OCI-LY1 (cell line): Measurements from ENCODE around the gene PLEKHM1.
"Not testable (repeated sequence)": the region's sequence is repeated elsewhere in the genome, so short reads cannot be mapped to it uniquely, and the experiment has no call there.

Experiments
- H2AFZ ChIP-seq: fragments of 200-600 bp; sonication (generic), shearing (Covaris generic); 2 replicates; pipeline ENCODE4 v1.6.0; 2014; ENCODE audit warnings: antibody characterized with exemption, mild to moderate bottlenecking, low read length
- H3F3A ChIP-seq: fragments of 200-600 bp; sonication (generic), shearing (Covaris generic); 2 replicates; pipeline ENCODE4 v1.6.0; 2014; ENCODE audit warnings: mild to moderate bottlenecking, antibody characterized with exemption, low read length, moderate library complexity; ENCODE audit not compliant: insufficient read depth
- H3K27ac ChIP-seq: fragments of 200-600 bp; sonication (generic); 2 replicates; pipeline ENCODE4 v1.5.1; 2014; ENCODE audit warnings: low read length, mixed run types, mild to moderate bottlenecking, low read depth; ENCODE audit not compliant: poor library complexity, severe bottlenecking
- H3K27me3 ChIP-seq: fragments of 200-600 bp; sonication (generic); 2 replicates; pipeline ENCODE4 v1.6.0; 2014; ENCODE audit warnings: antibody characterized with exemption, mild to moderate bottlenecking, low read length, moderate library complexity; ENCODE audit not compliant: insufficient read depth
- H3K36me3 ChIP-seq: fragments of 200-600 bp; sonication (generic); 2 replicates; pipeline ENCODE4 v1.6.1; 2014; ENCODE audit warnings: mild to moderate bottlenecking, antibody characterized with exemption, low read length, moderate library complexity, mixed read lengths; ENCODE audit not compliant: insufficient read depth
- H3K4me1 ChIP-seq: fragments of 200-600 bp; sonication (generic); 2 replicates; pipeline ENCODE4 v1.5.1; 2014; ENCODE audit warnings: mild to moderate bottlenecking, low read length, moderate library complexity; ENCODE audit not compliant: insufficient read depth, severe bottlenecking
- H3K4me2 ChIP-seq: fragments of 200-600 bp; sonication (generic), shearing (Covaris generic); 2 replicates; pipeline ENCODE4 v1.6.1; 2014; ENCODE audit warnings: low read length
- H3K4me3 ChIP-seq: fragments of 200-600 bp; sonication (generic); 2 replicates; pipeline ENCODE4 v1.5.1; 2014; ENCODE audit warnings: low read length, low read depth, mild to moderate bottlenecking, mixed read lengths; ENCODE audit not compliant: poor library complexity, severe bottlenecking
- H3K79me2 ChIP-seq: fragments of 200-600 bp; shearing (Covaris generic); 2 replicates; pipeline ENCODE4 v1.6.1; 2016; ENCODE audit warnings: mixed run types, low read length, mixed read lengths; ENCODE audit not compliant: insufficient read depth
- H3K9ac ChIP-seq: fragments of 200-600 bp; sonication (generic), shearing (Covaris generic); 2 replicates; pipeline ENCODE4 v1.6.1; 2014; ENCODE audit warnings: mild to moderate bottlenecking, low read length, mixed read lengths
- H3K9me2 ChIP-seq: fragments of 200-600 bp; sonication (generic), shearing (Covaris generic); 2 replicates; pipeline ENCODE4 v1.6.1; 2014; ENCODE audit warnings: low read depth, mild to moderate bottlenecking, low read length, mixed read lengths
- H3K9me3 ChIP-seq: fragments of 200-600 bp; shearing (Covaris generic); 2 replicates; pipeline ENCODE4 v1.6.1; 2014; ENCODE audit warnings: low read length, mixed read lengths
- H4K20me1 ChIP-seq: fragments of 200-600 bp; sonication (generic), shearing (Covaris generic); 2 replicates; pipeline ENCODE4 v1.6.0; 2016; ENCODE audit warnings: mild to moderate bottlenecking, low read length; ENCODE audit not compliant: insufficient read depth

The PLEKHM1 gene

DNA sequence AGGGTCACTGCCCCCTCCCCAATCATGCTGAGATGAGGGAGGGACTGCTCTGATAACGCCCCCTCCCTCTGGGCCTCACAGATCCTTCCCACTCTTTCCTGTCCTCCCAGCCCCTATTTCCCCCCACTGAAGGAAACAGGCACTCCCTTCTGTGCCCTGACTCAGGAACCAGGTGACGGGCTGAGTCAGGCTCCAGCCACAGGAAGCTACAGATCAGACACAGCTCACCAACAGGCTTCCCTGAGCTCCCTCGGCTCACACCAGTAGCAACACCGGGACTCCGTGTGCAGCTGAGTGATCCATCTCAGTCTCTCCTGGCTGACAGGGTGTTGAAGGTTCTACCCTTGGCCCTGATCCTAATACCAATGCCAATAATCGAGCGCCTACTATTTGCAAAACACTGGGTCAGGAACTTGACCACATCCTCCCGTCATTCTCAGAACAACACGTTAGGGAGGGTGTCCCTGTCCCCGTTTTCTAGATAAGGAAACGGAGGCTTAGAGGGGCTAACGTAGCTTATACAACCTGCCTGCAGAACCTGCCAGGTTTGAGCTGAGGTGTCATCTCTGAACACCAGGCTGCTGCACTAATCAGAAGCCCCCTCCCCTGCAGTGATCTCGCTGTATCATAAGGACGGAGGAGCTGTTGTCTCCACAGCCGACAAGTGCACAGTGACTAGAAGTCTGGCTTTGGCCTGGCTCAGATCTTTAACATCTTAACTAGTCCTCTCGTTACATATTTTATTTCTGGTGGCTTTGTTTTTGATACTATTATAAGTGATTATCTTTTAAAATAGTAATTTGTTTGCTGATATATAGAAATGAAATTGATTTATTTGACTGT, 44.4 kb downstream of the PLEKHM1 start:
- H3F3A ChIP-seq, H3K9ac ChIP-seq, H3K4me3 ChIP-seq, H3K79me2 ChIP-seq, H3K27ac ChIP-seq, H4K20me1 ChIP-seq, H3K4me2 ChIP-seq, H3K36me3 ChIP-seq, H3K9me3 ChIP-seq, H3K4me1 ChIP-seq, H3K27me3 ChIP-seq, H3K9me2 ChIP-seq, H2AFZ ChIP-seq: not testable (repeated sequence)

DNA sequence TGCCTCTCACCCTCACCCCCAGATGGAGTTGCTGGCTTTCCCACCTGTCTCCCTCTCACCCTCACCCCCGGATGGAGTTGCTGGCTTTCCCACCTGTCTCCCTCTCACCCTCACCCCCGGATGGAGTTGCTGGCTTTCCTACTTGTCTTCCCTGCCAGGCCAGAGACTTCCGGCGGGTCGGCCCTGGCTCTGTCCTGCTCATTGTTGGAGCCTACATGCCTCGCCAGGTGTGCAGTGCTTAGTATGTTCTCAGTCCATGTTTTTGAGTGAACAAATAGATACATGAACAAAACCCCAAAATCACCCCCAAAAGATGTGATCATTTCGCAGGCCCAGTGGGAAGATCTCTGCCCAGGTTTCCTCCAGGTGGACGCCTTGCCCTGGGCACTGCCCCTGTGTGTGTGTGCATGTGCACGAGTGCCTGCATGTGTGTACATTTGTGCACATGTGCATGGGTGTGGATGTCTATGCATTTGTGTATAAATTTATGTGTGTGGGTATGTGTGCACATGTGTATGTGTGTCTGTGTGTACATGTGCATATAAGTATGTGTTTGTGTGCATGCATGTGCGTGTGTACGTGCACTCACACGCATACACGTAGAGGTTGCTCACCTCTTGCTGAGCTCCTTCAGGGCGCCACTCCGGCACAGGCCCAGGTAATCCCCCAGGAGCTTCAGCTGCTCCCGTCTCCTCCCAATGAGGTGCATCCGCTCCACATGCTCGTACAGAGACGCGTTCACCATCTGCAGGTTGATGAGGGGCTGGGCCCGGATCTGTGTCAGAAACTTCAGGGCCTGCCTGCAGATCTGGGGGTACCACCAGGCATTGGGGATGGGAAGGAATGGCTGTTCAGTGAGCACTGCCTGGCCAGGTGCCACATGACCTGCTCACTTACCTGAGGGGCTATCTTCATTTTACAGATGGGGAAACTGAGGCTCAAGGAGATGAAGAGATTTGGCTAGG, 45.4 kb downstream of the PLEKHM1 start:
- not testable (repeated sequence) for H3K4me2 ChIP-seq, H4K20me1 ChIP-seq, H3K4me3 ChIP-seq, H3K27me3 ChIP-seq, H3F3A ChIP-seq, H3K9ac ChIP-seq, H3K79me2 ChIP-seq, H2AFZ ChIP-seq, H3K9me2 ChIP-seq, H3K27ac ChIP-seq, H3K9me3 ChIP-seq, H3K36me3 ChIP-seq
- peaks cover 11% of the 10 kb centered on the region for H3K4me1 ChIP-seq

- H3K4me1 ChIP-seq, result peaks cover 11% of the 10 kb centered on the region
- not testable (repeated sequence) for H3K4me3 ChIP-seq, H3K9me2 ChIP-seq, H3K27me3 ChIP-seq, H3F3A ChIP-seq, H3K79me2 ChIP-seq, H3K36me3 ChIP-seq, H3K9me3 ChIP-seq, H2AFZ ChIP-seq, H4K20me1 ChIP-seq, H3K27ac ChIP-seq, H3K9ac ChIP-seq, H3K4me2 ChIP-seq
Observed at GRCh38 chr17:45444301-45444700, 46.2 kb downstream of the PLEKHM1 start.

DNA sequence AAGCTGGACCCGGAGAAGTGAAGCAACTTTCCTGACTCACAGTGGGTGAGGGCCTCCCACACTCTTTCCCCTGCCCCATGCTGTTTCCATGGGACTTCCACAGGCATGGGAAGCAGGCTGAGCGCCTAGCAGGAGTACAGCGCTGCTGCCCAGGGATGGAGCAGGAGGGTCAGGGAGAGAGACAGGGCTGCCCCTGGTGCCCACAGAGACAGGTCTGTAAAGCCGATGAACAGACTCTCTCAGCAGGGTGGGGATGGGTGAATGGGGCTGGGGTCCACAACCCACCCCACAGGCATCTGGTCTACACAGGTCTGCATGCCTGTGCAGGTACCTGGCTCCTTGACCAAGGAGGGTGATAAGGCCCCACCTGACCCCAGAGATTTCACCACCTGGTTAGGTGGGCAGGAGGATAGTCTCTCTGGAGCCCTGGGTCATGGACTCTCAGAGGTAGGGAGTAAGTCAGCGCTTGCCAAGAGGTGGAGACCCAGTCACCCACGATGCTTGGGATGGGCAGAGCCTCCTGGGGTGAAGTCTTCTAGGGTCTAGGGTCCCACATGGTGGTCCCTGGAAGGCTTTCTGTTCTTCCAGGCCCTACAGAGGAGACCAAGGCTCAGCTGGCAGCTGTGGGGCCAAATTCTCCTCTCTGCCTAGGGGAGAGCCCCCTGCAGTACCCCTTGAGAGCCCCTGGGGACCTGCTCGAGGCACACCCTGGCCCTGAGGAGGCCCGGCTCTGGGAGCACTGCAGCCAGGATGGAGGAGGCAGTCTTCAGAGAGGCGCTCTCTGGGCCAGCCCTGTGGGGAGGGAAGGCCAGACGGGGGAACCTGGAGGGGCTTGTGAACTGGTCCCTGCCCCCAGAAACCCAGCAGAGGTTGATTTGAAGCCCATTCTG, 46.9 kb downstream of the PLEKHM1 start:
- H3K4me2 ChIP-seq, H3K9me2 ChIP-seq, H3K36me3 ChIP-seq, H3K4me3 ChIP-seq, H3K9ac ChIP-seq, H3K27ac ChIP-seq, H3K9me3 ChIP-seq, H3K27me3 ChIP-seq, H3K79me2 ChIP-seq, H2AFZ ChIP-seq, H3F3A ChIP-seq, H4K20me1 ChIP-seq: not testable (repeated sequence)
- H3K4me1 ChIP-seq, result peaks cover 11% of the 10 kb centered on the region
